Keratinocyte (primary cell): ENCODE data around the gene UBE2R2. TPM values are rescaled to one million over a fixed set of nuclear protein-coding genes. Genes with fewer than 3 reads are reported as not detected.
"Not testable (repeated sequence)": the region's sequence is repeated elsewhere in the genome, so short reads cannot be mapped to it uniquely, and the experiment has no call there.

Experiments
- DNase-seq: peaks from one replicate; pipeline ENCODE4 v3.0.0-alpha.2; 2011; ENCODE audit warnings: low read depth, missing footprints, low spot score
- FAIRE-seq: peaks from 2 replicates; lab custom pipeline; 2011; peaks lifted over from hg19 to GRCh38; lab: Jason Lieb, UNC
- H2AFZ ChIP-seq: 2 replicates; pipeline ENCODE4 v1.6.0; 2012; ENCODE audit warnings: low read length, control low read depth, inconsistent platforms; ENCODE audit not compliant: control insufficient read depth
- H3K27ac ChIP-seq: 2 replicates; pipeline ENCODE4 v1.5.1; 2011; ENCODE audit warnings: low read length; ENCODE audit not compliant: control insufficient read depth, insufficient read depth
- H3K27me3 ChIP-seq: 3 replicates; pipeline ENCODE4 v1.6.0; 2011; ENCODE audit warnings: low read length; ENCODE audit not compliant: control insufficient read depth, insufficient read depth; ENCODE audit errors: extremely low read depth
- H3K36me3 ChIP-seq, 2 experiments: 2 replicates in 1 of 2; 3 replicates in 1 of 2; pipeline ENCODE4 v1.5.1; 2011; ENCODE audit warnings: low read length in 2 of 2, mild to moderate bottlenecking in 1 of 2; ENCODE audit not compliant: control insufficient read depth in 2 of 2, insufficient read depth in 2 of 2; ENCODE audit errors: extremely low read depth in 1 of 2
- H3K4me1 ChIP-seq: 3 replicates; pipeline ENCODE4 v1.5.1; 2011; ENCODE audit warnings: low read length; ENCODE audit not compliant: control insufficient read depth, insufficient read depth; ENCODE audit errors: extremely low read depth
- H3K4me2 ChIP-seq: 3 replicates; pipeline ENCODE4 v1.6.0; 2011; ENCODE audit warnings: low read depth, low read length; ENCODE audit not compliant: control insufficient read depth, insufficient read depth; ENCODE audit errors: extremely low read depth
- H3K4me3 ChIP-seq, 3 experiments: fragments of 200-600 bp in 1 of 3; sonication (generic) in 1 of 3; 2 replicates in 2 of 3; 3 replicates in 1 of 3; pipeline ENCODE4 v1.5.1; 2011 to 2016; ENCODE audit warnings: low read length in 3 of 3, mild to moderate bottlenecking in 3 of 3, control low read depth in 2 of 3, inconsistent platforms in 1 of 3, low read depth in 1 of 3, mixed read lengths in 1 of 3, mixed run types in 1 of 3, moderate library complexity in 1 of 3; ENCODE audit not compliant: control insufficient read depth in 2 of 3, insufficient read depth in 2 of 3; ENCODE audit errors: extremely low read depth in 1 of 3
- H3K79me2 ChIP-seq: 2 replicates; pipeline ENCODE4 v1.6.0; 2012; ENCODE audit warnings: low read length; ENCODE audit not compliant: control insufficient read depth, insufficient read depth
- H3K9ac ChIP-seq: 3 replicates; pipeline ENCODE4 v1.6.0; 2011; ENCODE audit warnings: low read length; ENCODE audit not compliant: control insufficient read depth, insufficient read depth; ENCODE audit errors: extremely low read depth
- H3K9me1 ChIP-seq: 3 replicates; pipeline ENCODE4 v1.6.0; 2011; ENCODE audit warnings: low read length; ENCODE audit not compliant: control insufficient read depth, insufficient read depth; ENCODE audit errors: extremely low read depth
- H3K9me3 ChIP-seq: 2 replicates; pipeline ENCODE4 v1.5.1; 2012; ENCODE audit warnings: low read depth, low read length; ENCODE audit not compliant: control insufficient read depth
- H4K20me1 ChIP-seq: 3 replicates; pipeline ENCODE4 v1.6.0; 2011; ENCODE audit warnings: low read length; ENCODE audit not compliant: control insufficient read depth, insufficient read depth; ENCODE audit errors: extremely low read depth
- EZH2 ChIP-seq: IDR thresholded peaks from one replicate; pipeline ENCODE4 v1.6.1; 2012; ENCODE audit warnings: inconsistent platforms, mild to moderate bottlenecking, low read length, moderate library complexity
- dilution Hi-C: fragments of 300-500 bp; cut with MboI; formaldehyde crosslinking; loops from one replicate; pipeline ENCODE4 v1.7.0; 2020; ENCODE audit warnings: low sequenced_read_pairs; ENCODE audit not compliant: extremely low pct_ligation_motif_present
- polyA plus RNA-seq, 5 experiments: library from polyadenylated mRNA; depleted of rRNA in 3 of 5; stranded (reverse) in 3 of 5; stranded (forward) in 1 of 5; unstranded in 1 of 5; fragments of >200 nt; gene quantifications; 1 replicate in 1 of 5; 2 replicates in 3 of 5; 3 replicates in 1 of 5; pipeline versions ENCODE4 v1.2.1 to v1.2.3, GENCODE V29; 2011 to 2012; ENCODE audit warnings: missing spikeins in 2 of 5, low read depth in 1 of 5, low replicate concordance in 1 of 5
- TF ChIP-seq, protein P1 (sequence below), 3 experiments: IDR thresholded peaks in 1 of 3; conservative IDR thresholded peaks in 1 of 3; optimal IDR thresholded peaks in 1 of 3; 2 replicates in 2 of 3; 3 replicates in 1 of 3; pipeline versions ENCODE3 to v1.5.1; 2011; ENCODE audit warnings: low read length in 3 of 3, mild to moderate bottlenecking in 3 of 3, moderate library complexity in 2 of 3, control low read depth in 1 of 3, inconsistent platforms in 1 of 3; ENCODE audit not compliant: insufficient read depth in 2 of 3; ENCODE audit errors: extremely low read depth in 1 of 3

UBE2R2 gene
- polyA plus RNA-seq, 1 donor (not counting 4 experiments of a cell fraction or from before 2014, with no cell fraction given), result 20.5 TPM

DNA sequence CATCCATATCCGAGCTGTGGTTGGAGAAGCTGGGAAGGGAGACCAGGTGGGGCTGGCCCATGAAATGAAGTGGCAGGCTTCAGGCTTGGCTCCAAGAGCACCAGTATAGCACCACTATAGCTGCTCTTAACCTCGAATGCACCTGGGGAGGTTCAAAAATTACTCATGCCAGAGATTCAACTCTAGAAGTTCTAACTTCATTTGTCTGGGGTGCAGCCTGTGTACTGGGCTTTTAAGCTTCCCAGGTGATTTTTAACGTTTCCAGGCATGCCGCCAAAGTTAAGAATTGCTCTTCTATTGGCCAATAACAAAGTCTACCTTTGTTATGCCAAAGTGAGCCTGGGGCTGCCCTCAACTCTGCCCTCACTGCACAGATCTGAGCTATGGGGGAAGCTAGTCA, 21.1 kb upstream of the UBE2R2 start:
- no peaks in the 10 kb centered on the region for H3K79me2 ChIP-seq
- H4K20me1 ChIP-seq, result no peaks in the 10 kb centered on the region
- H3K4me2 ChIP-seq, result no peak overlapping the region
- no peak overlapping the region for H3K4me3 ChIP-seq
- no peak overlapping the region for H2AFZ ChIP-seq
- no peak overlapping the region for H3K27ac ChIP-seq
- DNase-seq, result no peak
- H3K9me3 ChIP-seq, result no peaks in the 10 kb centered on the region
- H3K36me3 ChIP-seq, result peaks cover 3 to 6% of the 10 kb centered on the region in 2 experiments
- no peak for TF ChIP-seq EZH2
- TF ChIP-seq, protein P1, sequence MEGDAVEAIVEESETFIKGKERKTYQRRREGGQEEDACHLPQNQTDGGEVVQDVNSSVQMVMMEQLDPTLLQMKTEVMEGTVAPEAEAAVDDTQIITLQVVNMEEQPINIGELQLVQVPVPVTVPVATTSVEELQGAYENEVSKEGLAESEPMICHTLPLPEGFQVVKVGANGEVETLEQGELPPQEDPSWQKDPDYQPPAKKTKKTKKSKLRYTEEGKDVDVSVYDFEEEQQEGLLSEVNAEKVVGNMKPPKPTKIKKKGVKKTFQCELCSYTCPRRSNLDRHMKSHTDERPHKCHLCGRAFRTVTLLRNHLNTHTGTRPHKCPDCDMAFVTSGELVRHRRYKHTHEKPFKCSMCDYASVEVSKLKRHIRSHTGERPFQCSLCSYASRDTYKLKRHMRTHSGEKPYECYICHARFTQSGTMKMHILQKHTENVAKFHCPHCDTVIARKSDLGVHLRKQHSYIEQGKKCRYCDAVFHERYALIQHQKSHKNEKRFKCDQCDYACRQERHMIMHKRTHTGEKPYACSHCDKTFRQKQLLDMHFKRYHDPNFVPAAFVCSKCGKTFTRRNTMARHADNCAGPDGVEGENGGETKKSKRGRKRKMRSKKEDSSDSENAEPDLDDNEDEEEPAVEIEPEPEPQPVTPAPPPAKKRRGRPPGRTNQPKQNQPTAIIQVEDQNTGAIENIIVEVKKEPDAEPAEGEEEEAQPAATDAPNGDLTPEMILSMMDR (optimal IDR thresholded peaks at IDR 0.05 in 1 of 3, IDR thresholded peaks at IDR 0.05 in 1 of 3, conservative IDR thresholded peaks at IDR 0.05 in 1 of 3; ENCODE audit: extremely low read depth in 1 of 3, insufficient read depth in 2 of 3, low read length in 3 of 3), result no peak
- H3K9me1 ChIP-seq, result no peaks in the 10 kb centered on the region
- H3K4me1 ChIP-seq, result peaks cover 12% of the 10 kb centered on the region
- H3K9ac ChIP-seq, result no peak overlapping the region
- H3K27me3 ChIP-seq, result no peaks in the 10 kb centered on the region
- dilution Hi-C loops, result no loop called here
- no peak for FAIRE-seq

DNA sequence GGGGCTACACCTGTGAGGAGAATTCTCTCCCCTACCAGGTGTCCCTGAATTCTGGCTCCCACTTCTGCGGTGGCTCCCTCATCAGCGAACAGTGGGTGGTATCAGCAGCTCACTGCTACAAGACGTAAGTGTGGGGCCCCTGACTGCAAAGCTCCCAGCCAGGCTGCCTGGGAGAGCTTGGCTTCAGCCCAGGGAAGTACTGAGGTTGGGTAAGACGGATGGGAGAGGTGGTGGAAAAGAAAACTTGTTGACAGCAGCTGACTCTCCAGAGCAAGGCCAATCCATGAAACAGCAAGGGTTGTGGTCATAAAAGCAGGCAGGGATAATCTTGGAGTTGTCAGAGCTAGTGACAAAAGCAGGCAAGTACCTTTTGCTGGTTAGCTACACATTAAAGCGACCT, 20.3 kb upstream of the UBE2R2 start:
- dilution Hi-C loops, H3K27ac ChIP-seq, FAIRE-seq, H3K9ac ChIP-seq, H3K9me3 ChIP-seq, H3K4me2 ChIP-seq, H3K79me2 ChIP-seq, H3K4me3 ChIP-seq, DNase-seq, H3K36me3 ChIP-seq, H3K27me3 ChIP-seq, H2AFZ ChIP-seq, H3K4me1 ChIP-seq, H4K20me1 ChIP-seq, H3K9me1 ChIP-seq: not testable (repeated sequence)

GRCh38 chr9:33797837-33798236, 19.1 kb upstream of the UBE2R2 start:
- peaks cover 2% of the 10 kb centered on the region for H3K4me1 ChIP-seq
- dilution Hi-C loops, result no loop called here
- DNase-seq (no peak), FAIRE-seq (no peak)
- H3K4me3 ChIP-seq, result no peak overlapping the region
- TF ChIP-seq EZH2, result no peak
- TF ChIP-seq, protein P1 (optimal IDR thresholded peaks at IDR 0.05 in 1 of 3, IDR thresholded peaks at IDR 0.05 in 1 of 3, conservative IDR thresholded peaks at IDR 0.05 in 1 of 3; ENCODE audit: extremely low read depth in 1 of 3, insufficient read depth in 2 of 3, low read length in 3 of 3), result no peak
- H3K4me2 ChIP-seq, result no peak overlapping the region
- no peak overlapping the region for H3K9ac ChIP-seq
- no peaks in the 10 kb centered on the region for H3K9me1 ChIP-seq
- H3K27me3 ChIP-seq, result no peaks in the 10 kb centered on the region
- H3K9me3 ChIP-seq, result no peaks in the 10 kb centered on the region
- H3K79me2 ChIP-seq, result no peaks in the 10 kb centered on the region
- H4K20me1 ChIP-seq, result no peaks in the 10 kb centered on the region
- no peak overlapping the region for H3K27ac ChIP-seq
- peaks cover 3 to 6% of the 10 kb centered on the region in 2 experiments for H3K36me3 ChIP-seq
- H2AFZ ChIP-seq, result no peak overlapping the region
